Smooth muscle cell (in vitro differentiated cells): Measurements from ENCODE around the gene C16orf74. TPM values are rescaled to one million over a fixed set of nuclear protein-coding genes. Genes with fewer than 3 reads are reported as not detected.

Experiments used
- DNase-seq: peaks from one replicate; lab custom pipeline; 2025; ENCODE audit not compliant: unreplicated experiment; lab: John Stamatoyannopoulos, UW
- H2AFZ ChIP-seq: fragments of 200-600 bp; sonication (generic); 2 replicates; pipeline ENCODE4 v1.6.0; 2016; ENCODE audit warnings: antibody characterized with exemption, low read depth, mild to moderate bottlenecking
- H3F3A ChIP-seq: fragments of 200-600 bp; sonication (generic); 2 replicates; pipeline ENCODE4 v1.6.0; 2017; ENCODE audit warnings: antibody characterized with exemption, low read depth
- H3K27ac ChIP-seq: fragments of 200-600 bp; sonication (generic); 2 replicates; pipeline ENCODE4 v1.5.1; 2016; ENCODE audit warnings: low read depth, mild to moderate bottlenecking
- H3K27me3 ChIP-seq: fragments of 200-600 bp; sonication (generic); 2 replicates; pipeline ENCODE4 v1.6.1; 2016; ENCODE audit warnings: low read depth, mild to moderate bottlenecking
- H3K36me3 ChIP-seq: fragments of 200-600 bp; sonication (generic); 2 replicates; pipeline ENCODE4 v1.5.1; 2016; ENCODE audit warnings: low read depth
- H3K4me1 ChIP-seq: fragments of 200-600 bp; sonication (generic); 2 replicates; pipeline ENCODE4 v1.5.1; 2016; ENCODE audit warnings: low read depth
- H3K4me2 ChIP-seq: fragments of 200-600 bp; sonication (generic); 2 replicates; pipeline ENCODE4 v1.6.0; 2016; ENCODE audit warnings: mild to moderate bottlenecking
- H3K4me3 ChIP-seq: fragments of 200-600 bp; sonication (generic); 2 replicates; pipeline ENCODE4 v1.5.1; 2016; ENCODE audit warnings: mild to moderate bottlenecking
- H3K79me2 ChIP-seq: fragments of 200-600 bp; sonication (generic); 2 replicates; pipeline ENCODE4 v1.6.0; 2016; ENCODE audit warnings: low read depth, mild to moderate bottlenecking
- H3K9ac ChIP-seq: fragments of 200-600 bp; sonication (generic); 2 replicates; pipeline ENCODE4 v1.6.0; 2016; ENCODE audit warnings: low read depth
- H3K9me3 ChIP-seq: fragments of 200-600 bp; sonication (generic); replicated peaks from 2 replicates; pipeline ENCODE4 v1.5.1; 2016; ENCODE audit warnings: low read depth
- H4K20me1 ChIP-seq: fragments of 200-600 bp; sonication (generic); 2 replicates; pipeline ENCODE4 v1.6.0; 2016; ENCODE audit warnings: low read depth
- WGBS: methylation state at CpG from one replicate; pipeline ENCODE4 v1.1.7; 2016; ENCODE audit warnings: low lambda C conversion rate; 5-methylcytosine and 5-hydroxymethylcytosine counted together
- polyA plus RNA-seq: library from polyadenylated mRNA; unstranded; fragments of >200 nt; fragmentation: Nextera tagmentation; extraction: Ambion mirVana; gene quantifications from 2 replicates; pipeline ENCODE4 v1.2.1, GENCODE V29; 2016
- total RNA-seq: library from RNA; depleted of rRNA; stranded (reverse); fragments of >200 nt; gene quantifications from 2 replicates; pipeline ENCODE4 v1.2.3, GENCODE V29; 2014
- TF ChIP-seq, protein P1 (sequence below): fragments of 200-600 bp; sonication (generic); IDR thresholded peaks from 2 replicates; pipeline ENCODE4 v1.5.1; 2017; ENCODE audit warnings: borderline replicate concordance, mild to moderate bottlenecking, antibody characterized with exemption; ENCODE audit not compliant: insufficient read depth, poor library complexity, severe bottlenecking

The C16orf74 gene
- total and polyA plus RNA-seq, 2 experiments from 2014 or later = 0.31 to 1.7 TPM

DNA sequence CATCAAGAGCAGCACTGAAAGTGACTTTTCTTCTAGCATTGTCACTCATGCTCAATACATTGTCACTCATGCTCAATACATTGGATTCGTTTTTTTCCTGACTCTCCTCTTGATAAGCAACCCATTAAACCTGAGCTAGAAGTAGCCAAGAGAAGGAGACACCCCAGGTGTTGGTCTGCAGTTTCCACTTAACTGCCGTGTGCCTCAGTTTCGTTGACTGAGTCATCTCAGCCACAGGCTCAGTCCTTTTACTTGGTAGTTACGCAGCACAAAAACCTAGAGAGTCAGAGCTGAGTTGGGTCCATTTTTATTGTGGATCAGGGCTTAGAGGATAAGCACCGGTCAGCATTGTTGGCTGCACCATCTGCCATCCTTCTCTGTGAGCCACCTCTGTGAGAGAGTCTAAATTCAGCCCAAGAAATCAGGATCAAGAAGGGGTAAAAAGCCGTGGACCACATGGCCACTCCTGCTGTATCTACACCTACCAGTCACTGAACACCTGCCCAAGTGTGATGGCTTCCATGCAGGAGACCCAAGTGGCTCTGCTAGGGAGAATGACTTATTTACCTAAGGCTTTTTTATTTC is 73.4 kb downstream of the C16orf74 start:
- Histone ChIP-seq H3K27ac (no peak overlapping the region), H2AFZ (no peak overlapping the region), H3K4me1 (no peaks in the 10 kb centered on the region), H3K79me2 (no peaks in the 10 kb centered on the region), H3K36me3 (peaks cover 5% of the 10 kb centered on the region), H4K20me1 (peaks cover 3% of the 10 kb centered on the region), H3F3A (no peaks in the 10 kb centered on the region), H3K9me3 (no peaks in the 10 kb centered on the region), H3K4me3 (no peak overlapping the region), H3K9ac (no peak overlapping the region), H3K4me2 (no peak overlapping the region), H3K27me3 (no peaks in the 10 kb centered on the region)
- DNase-seq = no peak
- 90% methylated on average over 6 of the region's 6 CpGs for WGBS
- TF ChIP-seq, protein P1, sequence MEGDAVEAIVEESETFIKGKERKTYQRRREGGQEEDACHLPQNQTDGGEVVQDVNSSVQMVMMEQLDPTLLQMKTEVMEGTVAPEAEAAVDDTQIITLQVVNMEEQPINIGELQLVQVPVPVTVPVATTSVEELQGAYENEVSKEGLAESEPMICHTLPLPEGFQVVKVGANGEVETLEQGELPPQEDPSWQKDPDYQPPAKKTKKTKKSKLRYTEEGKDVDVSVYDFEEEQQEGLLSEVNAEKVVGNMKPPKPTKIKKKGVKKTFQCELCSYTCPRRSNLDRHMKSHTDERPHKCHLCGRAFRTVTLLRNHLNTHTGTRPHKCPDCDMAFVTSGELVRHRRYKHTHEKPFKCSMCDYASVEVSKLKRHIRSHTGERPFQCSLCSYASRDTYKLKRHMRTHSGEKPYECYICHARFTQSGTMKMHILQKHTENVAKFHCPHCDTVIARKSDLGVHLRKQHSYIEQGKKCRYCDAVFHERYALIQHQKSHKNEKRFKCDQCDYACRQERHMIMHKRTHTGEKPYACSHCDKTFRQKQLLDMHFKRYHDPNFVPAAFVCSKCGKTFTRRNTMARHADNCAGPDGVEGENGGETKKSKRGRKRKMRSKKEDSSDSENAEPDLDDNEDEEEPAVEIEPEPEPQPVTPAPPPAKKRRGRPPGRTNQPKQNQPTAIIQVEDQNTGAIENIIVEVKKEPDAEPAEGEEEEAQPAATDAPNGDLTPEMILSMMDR = no peak

DNA sequence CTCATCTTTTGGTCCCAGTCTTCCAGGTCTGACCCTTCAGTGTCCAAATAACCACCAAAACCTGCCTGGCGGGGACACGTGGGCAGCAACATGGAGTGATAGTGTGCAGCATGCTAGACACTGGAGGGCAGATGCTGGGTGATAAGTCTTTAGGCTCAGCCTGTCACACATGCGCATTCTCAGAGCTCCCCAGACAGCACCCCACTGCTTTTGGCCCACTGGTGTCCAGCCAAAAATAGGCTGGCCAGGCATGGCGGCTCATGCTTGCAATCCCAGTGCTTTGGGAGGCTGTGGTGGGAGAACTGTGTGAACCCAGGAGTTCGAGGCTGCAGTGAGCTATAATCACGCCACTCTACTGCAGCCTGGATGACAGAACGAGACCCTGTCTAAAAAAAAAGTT is 74.4 kb downstream of the C16orf74 start:
- no peak overlapping the region for H3K27ac ChIP-seq
- no peaks in the 10 kb centered on the region for H3K79me2 ChIP-seq
- peaks cover 3% of the 10 kb centered on the region for H4K20me1 ChIP-seq
- H3K4me1 ChIP-seq = no peaks in the 10 kb centered on the region
- H3K9me3 ChIP-seq = no peaks in the 10 kb centered on the region
- no peak overlapping the region for H3K9ac ChIP-seq
- no peaks in the 10 kb centered on the region for H3K27me3 ChIP-seq
- 98% methylated on average over 7 of the region's 7 CpGs for WGBS
- H3K4me3 ChIP-seq = no peak overlapping the region
- TF ChIP-seq, protein P1 = no peak
- H3K36me3 ChIP-seq = peaks cover 10% of the 10 kb centered on the region
- H3K4me2 ChIP-seq = no peak overlapping the region
- no peak overlapping the region for H2AFZ ChIP-seq
- no peaks in the 10 kb centered on the region for H3F3A ChIP-seq
- no peak for DNase-seq

DNA sequence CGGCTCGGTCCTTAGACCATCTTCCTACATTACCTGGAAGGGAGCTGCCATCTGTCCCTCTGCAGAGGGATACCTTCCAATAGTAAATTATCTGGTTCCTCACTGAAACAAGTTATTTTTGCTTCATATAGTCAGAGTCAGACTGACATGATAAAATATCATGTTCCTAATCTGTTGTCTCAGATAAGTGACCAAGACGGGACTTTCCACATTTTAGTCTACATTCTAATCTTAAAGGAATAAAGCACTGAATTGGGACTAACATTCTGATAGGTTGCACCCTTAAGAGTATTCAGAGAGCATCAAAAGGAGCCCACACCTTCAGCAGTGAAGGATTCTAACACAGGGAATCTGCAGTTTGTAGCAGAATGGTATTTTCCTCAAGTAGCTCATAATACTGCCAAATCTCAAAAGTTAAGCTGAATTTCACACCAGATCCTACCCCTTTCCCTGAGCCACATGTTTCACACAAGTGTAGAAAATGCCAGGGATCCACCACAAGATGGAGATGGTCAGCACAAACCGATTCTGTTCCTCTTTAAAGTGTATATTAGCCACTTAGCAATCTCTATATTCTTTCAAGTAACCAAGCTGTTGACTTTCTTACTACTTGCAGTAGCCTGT is 75.5 kb downstream of the C16orf74 start:
- DNase-seq = no peak
- Histone ChIP-seq H3K4me2 (no peak overlapping the region), H3K9ac (no peak overlapping the region), H3K27me3 (no peaks in the 10 kb centered on the region), H3K27ac (no peak overlapping the region), H3K4me1 (no peaks in the 10 kb centered on the region), H2AFZ (no peak overlapping the region), H4K20me1 (peaks cover 4% of the 10 kb centered on the region), H3K9me3 (no peaks in the 10 kb centered on the region), H3K4me3 (no peak overlapping the region), H3K79me2 (no peaks in the 10 kb centered on the region), H3F3A (no peaks in the 10 kb centered on the region), H3K36me3 (peaks cover 11% of the 10 kb centered on the region)
- TF ChIP-seq, protein P1 = peak; percentile 33
- WGBS = 75% methylated on average over 4 of the region's 4 CpGs

DNA sequence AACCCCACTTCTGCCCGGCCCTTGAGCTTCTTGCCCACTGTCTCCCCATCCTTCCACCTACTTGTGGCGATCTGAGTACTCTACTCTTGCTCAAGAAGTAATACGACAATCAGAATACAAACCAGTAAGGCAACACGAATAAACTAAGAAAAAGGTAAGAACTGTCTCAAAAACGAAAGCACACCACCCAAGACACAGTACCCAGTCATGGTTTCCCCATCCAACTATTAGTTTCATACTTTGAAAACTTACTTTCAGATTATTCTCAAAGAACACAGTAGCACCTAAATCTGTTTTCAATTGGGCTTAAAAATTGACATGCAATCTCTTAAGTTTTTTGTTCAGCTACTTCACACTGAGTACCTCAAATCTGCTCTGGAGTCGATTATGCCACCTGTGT is 76.1 kb downstream of the C16orf74 start:
- DNase-seq = no peak
- no peak overlapping the region for H3K4me3 ChIP-seq
- no peaks in the 10 kb centered on the region for H3K9me3 ChIP-seq
- H4K20me1 ChIP-seq = peaks cover 9% of the 10 kb centered on the region
- H3K27ac ChIP-seq = no peak overlapping the region
- H3K4me1 ChIP-seq = no peaks in the 10 kb centered on the region
- no peaks in the 10 kb centered on the region for H3K79me2 ChIP-seq
- no peak overlapping the region for H2AFZ ChIP-seq
- WGBS = 98% methylated on average over 6 of the region's 6 CpGs
- TF ChIP-seq, protein P1 = no peak
- peaks cover 11% of the 10 kb centered on the region for H3K36me3 ChIP-seq
- H3K27me3 ChIP-seq = no peaks in the 10 kb centered on the region
- H3F3A ChIP-seq = no peaks in the 10 kb centered on the region
- H3K4me2 ChIP-seq = no peak overlapping the region
- H3K9ac ChIP-seq = no peak overlapping the region
